H1 (cell line): ENCODE measurements around the gene WDR7. TPM values are rescaled to one million over a fixed set of nuclear protein-coding genes. Genes with fewer than 3 reads are reported as not detected.

Experiments
- CTCF ChIA-PET: fragments of 300-600 bp; sonication (Branson Sonifier 250); formaldehyde crosslinking; loops from one replicate; lab custom pipeline; 2021; ENCODE audit not compliant: partially characterized antibody; lab: Charles Lee
- POLR2A ChIA-PET: fragments of 300-600 bp; sonication (Branson Sonifier 250); formaldehyde crosslinking; loops from one replicate; lab custom pipeline; 2021; ENCODE audit warnings: inconsistent platforms; ENCODE audit not compliant: partially characterized antibody; lab: Charles Lee
- DNase-seq, 2 experiments: peaks; one replicate each; pipeline versions ENCODE4 v3.0.0 to v3.0.0-alpha.2; 2010 to 2022; ENCODE audit warnings: low spot score in 2 of 2, low read depth in 1 of 2, mixed read lengths in 1 of 2
- FAIRE-seq: peaks from 2 replicates; lab custom pipeline; 2011; peaks lifted over from hg19 to GRCh38; lab: Jason Lieb, UNC
- H2AFZ ChIP-seq: 2 replicates; pipeline ENCODE4 v1.8.1; 2012; ENCODE audit warnings: low read length, inconsistent platforms
- H2AK5ac ChIP-seq: 2 replicates; pipeline ENCODE4 v1.6.1; 2013; ENCODE audit warnings: low read depth, low read length
- H2BK120ac ChIP-seq: replicated peaks from 2 replicates; pipeline ENCODE3; 2013; ENCODE audit warnings: low read depth, low read length, inconsistent platforms
- H2BK12ac ChIP-seq: 2 replicates; pipeline ENCODE4 v1.6.1; 2013; ENCODE audit warnings: low read depth, low read length
- H2BK15ac ChIP-seq: 2 replicates; pipeline ENCODE4 v1.6.1; 2013; ENCODE audit warnings: low read length
- H2BK20ac ChIP-seq: 2 replicates; pipeline ENCODE4 v1.6.1; 2013; ENCODE audit warnings: low read length
- H2BK5ac ChIP-seq: 2 replicates; pipeline ENCODE4 v1.6.1; 2013; ENCODE audit warnings: low read depth, low read length
- H3K14ac ChIP-seq: 2 replicates; pipeline ENCODE4 v1.6.1; 2013; ENCODE audit warnings: inconsistent platforms; ENCODE audit not compliant: insufficient read length
- H3K18ac ChIP-seq: 2 replicates; pipeline ENCODE4 v1.6.1; 2013; ENCODE audit warnings: low read length; ENCODE audit errors: extremely low read depth
- H3K23ac ChIP-seq: 2 replicates; pipeline ENCODE4 v1.6.1; 2013; ENCODE audit warnings: inconsistent platforms; ENCODE audit not compliant: insufficient read length
- H3K23me2 ChIP-seq: 2 replicates; pipeline ENCODE4 v1.6.1; 2013; ENCODE audit warnings: low read depth, low read length
- H3K27ac ChIP-seq: 2 replicates; pipeline ENCODE4 v1.6.1; 2011; ENCODE audit warnings: low read depth, low read length, inconsistent platforms
- H3K27me3 ChIP-seq, 4 experiments: replicated peaks in 1 of 4; 1 replicate in 1 of 4; 2 replicates in 3 of 4; pipeline versions ENCODE4 v1.6.1 to v1.8.1; 2011 to 2013; ENCODE audit warnings: low read length in 3 of 4, mild to moderate bottlenecking in 3 of 4, inconsistent platforms in 2 of 4, mixed read lengths in 2 of 4, moderate library complexity in 1 of 4; ENCODE audit not compliant: control insufficient read depth in 3 of 4, insufficient read depth in 3 of 4; ENCODE audit errors: extremely low read depth in 1 of 4
- H3K36me3 ChIP-seq, 4 experiments: 2 replicates each; pipeline versions ENCODE4 v1.6.1 to v1.8.1; 2011 to 2013; ENCODE audit warnings: mild to moderate bottlenecking in 4 of 4, low read length in 3 of 4, moderate library complexity in 2 of 4, control low read depth in 1 of 4, inconsistent platforms in 1 of 4; ENCODE audit not compliant: insufficient read depth in 4 of 4, control insufficient read depth in 2 of 4
- H3K4ac ChIP-seq: replicated peaks from 2 replicates; pipeline ENCODE3; 2013; ENCODE audit warnings: low read length, low read depth, mixed read lengths, inconsistent platforms; ENCODE audit not compliant: insufficient read length
- H3K4me1 ChIP-seq, 4 experiments: replicated peaks in 1 of 4; 1 replicate in 1 of 4; 2 replicates in 3 of 4; pipeline versions ENCODE4 v1.6.1 to v1.8.1; 2011 to 2013; ENCODE audit warnings: low read length in 3 of 4, inconsistent platforms in 2 of 4, mixed read lengths in 1 of 4; ENCODE audit not compliant: insufficient read depth in 4 of 4, control insufficient read depth in 3 of 4
- H3K4me2 ChIP-seq, 2 experiments: 2 replicates each; pipeline versions ENCODE4 v1.6.1 to v1.8.1; 2011 to 2013; ENCODE audit warnings: low read depth in 2 of 2, low read length in 2 of 2, control low read depth in 1 of 2, inconsistent platforms in 1 of 2, mild to moderate bottlenecking in 1 of 2; ENCODE audit not compliant: insufficient read depth in 1 of 2
- H3K4me3 ChIP-seq, 4 experiments: fragments of 200-600, 300-600 bp in 1 of 4; sonication (generic), shearing (Covaris generic), sonication (Bioruptor Twin) in 1 of 4; 2 replicates each; pipeline versions ENCODE4 v1.5.1 to v1.8.1; 2011 to 2016; ENCODE audit warnings: low read length in 4 of 4, low read depth in 3 of 4, control low read depth in 2 of 4, inconsistent platforms in 2 of 4, mild to moderate bottlenecking in 2 of 4, mixed read lengths in 1 of 4, moderate library complexity in 1 of 4; ENCODE audit not compliant: insufficient read depth in 2 of 4; ENCODE audit errors: extremely low read depth in 1 of 4
- H3K56ac ChIP-seq: replicated peaks from 2 replicates; pipeline ENCODE3; 2013; ENCODE audit warnings: low read depth, mild to moderate bottlenecking, mixed read lengths, low read length, inconsistent platforms; ENCODE audit not compliant: insufficient read length
- H3K79me1 ChIP-seq: 2 replicates; pipeline ENCODE4 v1.6.1; 2013; ENCODE audit warnings: low read depth, low read length, control low read depth
- H3K79me2 ChIP-seq, 2 experiments: 2 replicates each; pipeline versions ENCODE4 v1.6.1 to v1.8.1; 2012 to 2013; ENCODE audit warnings: low read length in 2 of 2, mild to moderate bottlenecking in 2 of 2, inconsistent platforms in 1 of 2; ENCODE audit not compliant: insufficient read depth in 2 of 2, control insufficient read depth in 1 of 2
- H3K9ac ChIP-seq, 4 experiments: replicated peaks in 1 of 4; 1 replicate in 1 of 4; 2 replicates in 3 of 4; pipeline versions ENCODE4 v1.6.1 to v1.8.1; 2011 to 2013; ENCODE audit warnings: low read depth in 3 of 4, low read length in 3 of 4, control low read depth in 2 of 4, mild to moderate bottlenecking in 2 of 4, moderate library complexity in 2 of 4, inconsistent platforms in 1 of 4; ENCODE audit errors: extremely low read depth in 1 of 4
- H3K9me3 ChIP-seq, 2 experiments: 2 replicates each; pipeline versions ENCODE4 v1.6.1 to v1.8.1; 2012 to 2013; ENCODE audit warnings: mild to moderate bottlenecking in 2 of 2, moderate library complexity in 2 of 2, control low read depth in 1 of 2, inconsistent platforms in 1 of 2, low read depth in 1 of 2, low read length in 1 of 2, mixed read lengths in 1 of 2; ENCODE audit not compliant: insufficient read depth in 2 of 2
- H4K20me1 ChIP-seq, 2 experiments: replicated peaks in 1 of 2; 2 replicates each; pipeline versions ENCODE3 to v1.8.1; 2011 to 2013; ENCODE audit warnings: inconsistent platforms in 2 of 2, low read length in 2 of 2, mild to moderate bottlenecking in 1 of 2; ENCODE audit not compliant: insufficient read depth in 2 of 2, control insufficient read depth in 1 of 2
- H4K5ac ChIP-seq: 2 replicates; pipeline ENCODE4 v1.6.1; 2013; ENCODE audit warnings: low read length, low read depth, mixed read lengths, inconsistent platforms; ENCODE audit not compliant: insufficient read length
- H4K8ac ChIP-seq: 2 replicates; pipeline ENCODE4 v1.8.0; 2013; ENCODE audit warnings: mild to moderate bottlenecking, moderate library complexity, low read length, inconsistent platforms; ENCODE audit not compliant: insufficient read depth; ENCODE audit errors: extremely low read depth
- H4K91ac ChIP-seq: replicated peaks from 2 replicates; pipeline ENCODE3; 2013; ENCODE audit warnings: low read length, mixed read lengths, inconsistent platforms; ENCODE audit not compliant: insufficient read length
- ATF2 ChIP-seq: IDR thresholded peaks from 2 replicates; pipeline ENCODE4 v1.6.1; 2012; ENCODE audit warnings: low read length, inconsistent platforms
- HDAC2 ChIP-seq, 2 experiments: fragments of 300-600 bp in 1 of 2; sonication (generic) in 1 of 2; IDR thresholded peaks; 2 replicates each; pipeline ENCODE4 v1.6.1; 2011 to 2012; ENCODE audit warnings: low read depth in 2 of 2, low read length in 2 of 2, mild to moderate bottlenecking in 2 of 2, moderate library complexity in 2 of 2, borderline replicate concordance in 1 of 2, inconsistent platforms in 1 of 2
- POU5F1 ChIP-seq: IDR thresholded peaks from 2 replicates; pipeline ENCODE4 v1.6.1; 2011; ENCODE audit warnings: low read depth, mild to moderate bottlenecking, low read length, moderate library complexity
- SIRT6 ChIP-seq: IDR thresholded peaks from one replicate; pipeline ENCODE4 v1.7.1; 2012; ENCODE audit warnings: low read length, inconsistent platforms
- WGBS, 2 experiments: shearing (Covaris generic) in 1 of 2; methylation state at CpG; one replicate each; pipeline versions ENCODE4 v1.1.6 to v1.1.7; 2013 to 2015; ENCODE audit warnings: low lambda C conversion rate in 2 of 2, mixed read lengths in 2 of 2, inconsistent platforms in 1 of 2, low coverage in 1 of 2, missing lambda C conversion rate in 1 of 2; ENCODE audit not compliant: insufficient replicate concordance in 2 of 2, insufficient coverage in 1 of 2, insufficient read length in 1 of 2; ENCODE audit errors: extremely low coverage in 1 of 2, missing lambda C conversion rate in 1 of 2; 5-methylcytosine and 5-hydroxymethylcytosine counted together
- polyA plus RNA-seq, 7 experiments: library from polyadenylated mRNA; depleted of rRNA in 3 of 7; stranded (reverse) in 5 of 7; unstranded in 2 of 7; fragments of >200 nt in 5 of 7; fragments of 200-250 nt in 2 of 7; gene quantifications; 1 replicate in 5 of 7; 2 replicates in 1 of 7; 4 replicates in 1 of 7; pipeline versions ENCODE4 v1.2.1 to v1.2.3, GENCODE V29; 2011 to 2013; ENCODE audit warnings: missing spikeins in 2 of 7, mixed read lengths in 2 of 7
- total RNA-seq: library from RNA; stranded (reverse); fragmentation: NEBNext Ultra II Directional; extraction: Animal tissue kit (Norgen Biotek cat#: 25700); gene quantifications from 2 replicates; pipeline ENCODE4 v1.2.1, GENCODE V29; 2021

Gene WDR7
- total and polyA plus RNA-seq, 2 of the 8 experiments (the other 6 are each of a cell fraction or from before 2014, with no cell fraction given), result 5.5 to 15.2 TPM

GRCh38 chr18:56937874-56938430, 286.8 kb downstream of the WDR7 start:
- Histone ChIP-seq H3K9ac (no peak overlapping the region), H2BK20ac (no peak overlapping the region), H3K27ac (no peak overlapping the region), H3K23me2 (no peaks in the 10 kb centered on the region), H3K79me1 (no peaks in the 10 kb centered on the region), H2BK120ac (no peak overlapping the region), H2BK15ac (no peak overlapping the region), H4K5ac (no peak overlapping the region), H3K23ac (no peak overlapping the region), H2BK5ac (no peak overlapping the region), H2AFZ (no peak overlapping the region), H4K20me1 (no peaks in the 10 kb centered on the region), H3K18ac (no peak overlapping the region), H3K4me3 (no peak overlapping the region), H3K4me1 (peaks cover 0 to 6% (median 3%) of the 10 kb centered on the region in 4 experiments; a peak in 4 of 7 replicates), H3K36me3 (no peaks in the 10 kb centered on the region), H3K4me2 (no peak overlapping the region), H2AK5ac (no peak overlapping the region), H3K14ac (no peak overlapping the region), H2BK12ac (no peak overlapping the region), H4K91ac (no peak overlapping the region), H4K8ac (no peak overlapping the region), H3K56ac (no peak overlapping the region), H3K4ac (no peak overlapping the region), H3K9me3 (no peaks in the 10 kb centered on the region), H3K79me2 (no peaks in the 10 kb centered on the region), H3K27me3 (no peaks in the 10 kb centered on the region)
- no peak for DNase-seq
- ChIA-PET CTCF (no interaction called here), POLR2A (no interaction called here)
- FAIRE-seq, result no peak
- no peak for TF ChIP-seq POU5F1
- TF ChIP-seq SIRT6, result no peak
- TF ChIP-seq ATF2, result no peak
- TF ChIP-seq HDAC2 (IDR thresholded peaks at IDR 0.05; ENCODE audit: borderline replicate concordance in 1 of 2, low read depth in 2 of 2, low read length in 2 of 2), result no peak
- WGBS, 2 experiments, result 92% methylated on average over 3 of the region's 3 CpGs; no CpG with 5 or more reads in 1 of the 2 experiments
